GM21360 (cell line): ENCODE data around the gene POLR2F.
A peak's percentile ranks its signal among the peaks of the same experiment; 100 is the strongest.

Source experiments
- ATAC-seq: cut with Tn5 transposase; IDR thresholded peaks from one replicate; pipeline ENCODE4 v1.9.1; 2021; ENCODE audit warnings: mild to moderate bottlenecking, moderate library complexity; ENCODE audit not compliant: unreplicated experiment

Gene POLR2F

DNA sequence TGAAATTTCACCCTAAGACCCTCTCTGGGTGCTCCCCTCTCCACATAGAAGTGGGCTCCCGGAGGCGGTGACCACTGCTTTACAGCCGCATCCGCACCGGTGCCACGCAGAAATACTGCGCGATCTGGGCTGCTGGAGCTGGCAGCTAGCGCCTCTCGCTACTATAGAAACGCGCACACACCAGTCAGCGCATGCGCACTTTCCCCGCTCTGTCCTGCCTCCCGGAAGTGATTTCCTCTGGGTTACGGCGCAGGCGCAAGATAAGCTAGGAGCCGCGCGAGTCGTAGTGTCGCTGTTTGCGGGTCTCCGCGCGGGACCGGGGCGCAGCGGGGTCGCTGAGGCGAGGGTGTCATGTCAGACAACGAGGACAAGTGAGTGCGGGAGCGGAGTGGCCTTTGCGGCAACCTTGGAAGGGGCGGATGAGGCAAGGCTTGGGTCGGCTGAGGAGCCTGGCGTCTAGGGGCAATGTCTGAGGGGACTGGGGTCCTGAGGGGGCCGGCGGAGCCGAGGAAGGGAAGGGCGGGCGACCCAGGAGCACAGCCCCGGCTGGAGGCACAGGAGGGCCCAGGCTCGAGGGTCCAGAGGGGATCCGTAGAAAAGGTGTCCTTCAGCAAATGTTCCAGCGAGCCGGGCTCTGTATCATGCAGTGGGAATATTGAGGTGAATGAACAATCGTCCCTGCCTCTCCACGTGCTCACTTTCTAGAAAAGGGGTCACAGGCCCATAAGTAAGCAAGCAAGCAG lies at the start of gene POLR2F, which contains the start of gene C22orf23:
POLR2F (plus strand) TSS at position 263 of the 743 bp plus-strand sequence; CDS start at position 352, 89 bp downstream.
C22orf23 (minus strand) TSS at position 165 of the 743 bp plus-strand sequence. CDS start 452 bp downstream, outside the sequence.
- peak; percentile 81 for ATAC-seq

DNA sequence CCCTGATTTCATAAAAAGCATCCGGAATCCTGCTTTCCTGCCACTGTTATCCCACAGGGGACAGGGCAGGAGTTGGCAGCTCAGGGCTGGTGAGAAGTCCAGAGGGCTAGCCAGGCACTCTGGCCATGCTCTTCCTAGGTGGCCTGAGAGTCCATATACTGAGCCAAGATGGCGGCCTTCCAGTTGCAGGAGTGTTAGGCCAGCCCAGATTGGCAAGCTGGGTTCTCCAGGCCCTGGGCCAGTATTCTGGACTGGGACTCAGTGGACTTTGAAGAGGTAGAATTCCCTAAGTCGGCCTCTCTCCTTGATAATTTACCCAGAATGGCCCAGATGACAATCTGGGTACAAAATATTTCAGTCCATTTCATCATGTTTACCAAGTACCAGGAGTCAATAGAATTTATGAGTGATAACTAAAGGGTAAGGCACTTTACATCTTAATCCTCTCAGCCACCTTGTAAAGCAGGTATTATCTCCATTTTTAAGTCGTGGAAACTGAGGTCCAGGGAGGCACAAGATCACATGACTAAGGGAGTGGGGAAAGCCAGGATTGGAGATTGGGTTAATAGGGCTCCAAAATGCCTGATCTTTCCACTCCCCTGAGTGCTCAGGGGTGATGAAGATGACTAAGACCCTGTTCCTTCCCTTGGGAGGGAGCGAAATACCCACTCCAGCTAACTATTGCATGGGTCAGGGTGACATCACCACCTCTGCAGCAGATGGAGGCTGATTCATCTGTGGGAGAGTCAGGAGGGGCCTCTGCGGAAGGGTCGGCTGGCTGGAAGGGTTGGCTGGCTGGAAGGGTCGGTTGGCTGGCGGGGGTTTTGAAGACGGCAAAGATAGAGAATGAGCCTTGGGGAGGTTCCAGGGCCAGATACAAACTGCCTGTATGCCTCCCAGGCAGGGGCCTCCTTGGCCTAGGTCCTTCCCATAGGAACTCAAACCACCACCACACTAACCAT lies 48.6 kb upstream of the POLR2F start:
- ATAC-seq: no peak

DNA sequence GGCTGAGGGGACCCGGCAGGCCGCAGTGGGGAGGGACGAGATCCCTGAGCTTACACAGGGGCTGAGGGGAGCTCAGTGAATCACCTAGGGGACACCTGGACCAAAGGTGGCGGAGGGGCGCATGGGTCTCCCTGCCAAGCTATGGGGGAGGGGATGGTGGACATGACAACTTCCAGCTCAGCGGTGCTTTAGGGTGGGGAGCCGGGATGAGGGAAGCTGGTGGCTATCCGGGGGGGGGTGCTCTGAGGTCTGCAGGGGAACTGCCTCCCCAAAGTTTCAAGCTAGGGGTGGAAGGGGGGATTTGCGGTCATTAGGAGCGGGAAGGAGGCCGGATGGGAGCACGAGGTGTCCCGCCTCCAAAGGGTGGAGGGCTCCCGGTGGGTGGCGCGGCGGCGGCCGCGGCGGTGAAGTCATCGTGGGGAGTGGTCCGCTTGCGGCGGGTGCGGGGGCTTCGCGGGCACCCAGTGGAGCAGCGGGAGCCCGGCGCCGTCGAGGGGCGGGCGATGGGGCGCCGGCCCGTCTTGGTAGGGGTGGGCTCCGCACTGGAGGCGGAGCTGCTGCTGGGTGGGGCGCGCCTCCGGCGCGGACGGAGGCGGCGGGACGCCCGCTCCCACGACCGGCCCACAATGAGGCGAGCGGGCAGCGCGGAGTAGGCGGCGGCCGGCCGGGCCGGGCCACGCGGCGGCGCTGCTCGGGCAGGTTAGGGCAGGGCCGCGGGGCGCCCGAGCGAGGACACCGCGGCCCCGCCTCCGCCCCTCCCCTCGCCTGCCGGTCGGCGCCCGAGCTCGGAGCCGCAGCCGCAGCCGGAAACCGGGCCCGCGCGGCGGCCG lies 47.8 kb upstream of the POLR2F start, which contains the start of gene MICALL1:
MICALL1 (plus strand) TSS at position 764 of the 830 bp plus-strand sequence. CDS start 126 bp downstream, outside the sequence.
- peak; percentile 74 for ATAC-seq

DNA sequence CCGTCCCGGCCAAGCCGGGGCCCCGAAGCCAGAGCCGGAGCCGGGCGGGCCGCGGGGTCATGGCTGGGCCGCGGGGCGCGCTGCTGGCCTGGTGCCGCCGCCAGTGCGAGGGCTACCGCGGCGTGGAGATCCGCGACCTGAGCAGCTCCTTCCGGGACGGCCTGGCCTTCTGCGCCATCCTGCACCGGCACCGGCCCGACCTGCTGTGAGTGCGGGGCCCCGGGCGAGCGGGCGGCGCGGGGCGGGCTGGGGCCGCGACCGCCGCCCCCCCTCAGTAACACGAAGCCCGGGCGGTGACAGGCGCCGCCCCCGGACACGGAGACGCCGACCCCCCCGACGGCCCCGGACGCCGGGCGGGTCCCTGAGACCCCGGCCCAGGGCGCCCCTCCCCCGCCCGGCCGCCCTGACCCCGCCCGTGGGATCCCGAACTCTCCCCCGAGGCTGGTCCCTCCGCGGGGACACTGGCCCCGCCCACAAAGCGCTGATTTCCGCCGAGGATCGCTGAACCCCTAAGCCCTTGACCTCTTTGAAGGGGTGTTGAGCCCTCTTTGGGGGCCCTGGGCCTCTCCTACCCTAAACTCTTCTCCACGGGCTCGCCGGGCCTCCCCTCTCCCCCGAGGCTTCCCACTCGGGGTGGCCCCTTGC lies 47.0 kb upstream of the POLR2F start:
- no peak for ATAC-seq

DNA sequence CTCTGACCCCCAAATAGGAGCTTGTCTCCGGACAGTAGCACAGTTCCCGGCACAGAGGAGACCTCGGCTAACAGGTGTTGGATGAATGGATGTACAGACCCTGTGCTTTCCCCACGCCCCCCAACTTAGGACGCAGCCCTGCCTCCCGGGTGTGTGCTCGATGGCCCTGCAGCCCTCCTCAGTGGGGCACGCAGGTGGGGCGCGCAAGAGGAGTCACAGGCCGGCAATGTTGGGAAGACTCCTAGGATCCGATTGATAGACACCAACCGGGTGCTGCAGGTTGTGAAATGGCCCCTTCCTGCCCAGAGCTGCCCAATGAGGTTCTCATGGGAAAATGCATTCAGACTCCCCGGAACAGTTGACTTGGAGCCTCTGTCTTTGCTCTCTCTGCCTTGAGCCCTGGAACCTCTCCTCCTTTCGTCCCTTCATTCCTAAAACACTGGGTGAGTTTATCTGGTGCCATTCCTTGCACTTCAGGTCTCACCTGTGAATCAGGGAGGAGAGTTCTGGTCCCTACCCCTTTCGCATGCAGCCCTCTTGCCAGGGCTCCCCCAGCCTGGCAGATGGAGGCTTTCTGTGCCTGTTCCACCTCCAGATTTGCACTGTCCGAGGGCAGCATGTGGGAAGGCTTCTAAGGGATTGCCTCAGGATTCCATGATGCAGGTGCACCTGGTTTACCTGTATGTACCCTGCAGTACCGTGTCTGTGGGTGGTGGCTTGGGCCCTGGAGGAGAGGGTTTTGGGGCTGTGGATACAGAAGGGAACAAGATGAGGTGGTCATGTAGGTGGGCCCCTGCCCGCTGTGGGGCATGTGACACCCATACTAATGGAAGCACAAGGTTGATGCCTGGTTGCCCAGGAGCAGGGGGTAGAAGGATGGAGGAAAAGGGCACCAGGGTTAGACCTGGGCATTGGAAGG lies 46.2 kb upstream of the POLR2F start:
- ATAC-seq: no peak

DNA sequence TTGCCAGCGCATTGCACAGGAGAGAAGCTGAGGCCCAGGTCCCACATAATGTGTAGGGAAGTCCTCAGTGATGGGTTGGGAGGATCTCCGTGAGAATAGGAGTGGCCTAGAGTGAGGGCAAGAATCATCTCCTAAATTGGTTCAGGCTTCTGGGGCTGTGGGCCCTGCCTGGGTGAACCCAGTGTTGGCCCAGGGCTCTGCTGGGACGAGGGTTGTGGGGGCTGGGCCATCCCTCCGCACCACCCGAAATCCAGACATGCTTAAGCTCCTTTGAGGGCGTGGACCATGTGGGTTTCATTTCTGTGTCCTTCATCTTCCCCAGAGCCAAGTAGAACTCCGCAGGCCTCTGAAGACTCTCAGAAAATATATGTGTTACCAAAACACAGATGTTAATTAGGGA lies 43.7 kb upstream of the POLR2F start:
- no peak for ATAC-seq

DNA sequence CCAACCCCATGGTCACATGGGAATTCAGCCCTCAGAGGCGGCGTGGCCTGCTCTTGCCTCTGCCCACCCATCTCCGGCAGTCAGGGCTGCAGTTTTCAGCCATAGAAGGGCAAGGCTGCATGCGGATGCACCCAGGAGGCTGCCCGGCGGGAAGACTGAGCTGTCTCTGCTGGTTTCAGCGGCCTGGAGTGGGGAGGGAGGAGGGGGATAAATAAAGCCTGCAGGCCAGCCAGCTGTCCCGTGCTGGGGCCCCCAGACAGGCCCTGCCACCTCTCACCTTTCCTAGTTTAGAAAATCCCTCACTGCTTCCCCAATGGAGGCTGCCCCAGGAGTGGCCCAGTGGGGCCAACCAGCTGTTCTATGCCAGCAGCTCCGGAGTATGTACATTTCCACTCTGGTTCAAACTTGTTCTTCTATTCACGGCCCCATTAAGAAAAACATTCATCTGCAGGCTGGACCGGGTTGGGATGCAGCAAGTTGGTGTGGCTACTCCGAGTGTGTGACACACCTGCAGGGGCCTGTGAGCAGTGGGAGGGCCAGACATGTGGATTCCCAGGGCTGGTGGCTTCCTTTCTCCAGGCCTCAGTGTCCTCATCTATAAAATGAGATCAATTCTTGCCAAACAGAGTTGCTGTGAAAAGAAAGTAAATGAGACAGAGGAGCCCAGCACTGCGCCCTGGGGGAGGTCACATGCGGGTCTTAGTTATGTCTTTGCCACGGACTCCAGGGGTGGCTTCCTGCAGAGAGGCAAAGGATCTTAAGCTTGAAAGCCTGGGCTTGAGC lies 42.4 kb upstream of the POLR2F start:
- ATAC-seq: no peak

DNA sequence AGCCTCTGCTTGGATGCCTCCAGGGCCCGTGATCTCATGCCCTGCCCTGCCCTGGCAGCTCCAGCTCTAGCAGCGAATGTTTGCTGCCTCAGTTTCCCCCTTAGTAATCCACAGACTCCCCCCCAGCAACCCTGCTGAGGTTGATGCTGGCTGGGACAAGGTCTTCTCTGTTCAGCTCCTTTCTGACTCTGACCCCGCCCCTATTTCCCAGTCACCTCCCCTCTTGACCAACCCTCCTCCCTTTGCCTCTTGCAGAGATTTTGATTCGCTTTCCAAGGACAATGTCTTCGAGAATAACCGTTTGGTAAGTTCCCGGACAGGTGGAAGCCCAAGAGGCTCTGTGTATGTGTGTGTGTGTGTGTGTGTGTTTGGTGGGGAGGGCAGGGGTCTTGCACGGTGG lies 41.8 kb upstream of the POLR2F start:
- ATAC-seq: no peak

DNA sequence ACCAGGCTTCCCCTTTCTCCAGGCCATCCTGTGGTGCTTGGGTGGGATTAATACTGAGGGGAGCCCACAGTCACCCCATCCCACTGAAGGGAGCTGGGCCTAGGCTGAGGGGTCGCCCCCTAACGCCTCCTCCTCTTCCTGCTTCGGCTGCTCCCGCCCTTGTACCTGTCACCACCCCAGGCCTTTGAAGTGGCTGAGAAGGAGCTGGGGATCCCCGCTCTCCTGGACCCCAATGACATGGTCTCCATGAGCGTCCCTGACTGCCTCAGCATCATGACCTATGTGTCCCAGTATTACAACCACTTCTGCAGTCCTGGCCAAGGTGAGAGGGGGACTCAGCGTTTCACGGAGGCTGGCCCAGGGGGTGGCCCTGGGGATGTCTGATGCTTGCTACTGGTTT lies 41.3 kb upstream of the POLR2F start:
- no peak for ATAC-seq

DNA sequence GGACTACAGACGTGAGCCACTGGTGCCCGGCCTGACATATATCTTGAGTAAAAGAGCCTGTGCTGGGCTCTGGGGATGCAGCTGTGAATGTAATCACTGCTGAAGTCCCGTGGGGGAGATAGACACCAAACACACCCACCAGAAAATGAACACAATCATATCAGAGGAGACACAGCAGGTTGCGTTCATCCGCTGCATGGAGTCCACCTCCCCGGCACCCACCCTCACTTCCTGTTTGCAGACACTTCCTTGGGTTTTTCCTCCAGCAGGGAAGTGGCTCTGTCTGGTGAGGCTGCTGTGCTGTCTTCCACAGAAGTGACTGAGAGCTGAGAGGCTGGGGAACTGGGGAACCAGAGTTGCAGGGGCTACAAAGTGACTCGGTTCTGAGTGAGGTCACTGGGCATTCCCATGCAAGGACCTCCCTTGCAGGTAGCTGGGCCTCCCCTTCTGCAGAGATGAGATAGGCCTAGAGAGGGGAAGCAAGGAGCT lies 40.2 kb upstream of the POLR2F start:
- no peak for ATAC-seq

DNA sequence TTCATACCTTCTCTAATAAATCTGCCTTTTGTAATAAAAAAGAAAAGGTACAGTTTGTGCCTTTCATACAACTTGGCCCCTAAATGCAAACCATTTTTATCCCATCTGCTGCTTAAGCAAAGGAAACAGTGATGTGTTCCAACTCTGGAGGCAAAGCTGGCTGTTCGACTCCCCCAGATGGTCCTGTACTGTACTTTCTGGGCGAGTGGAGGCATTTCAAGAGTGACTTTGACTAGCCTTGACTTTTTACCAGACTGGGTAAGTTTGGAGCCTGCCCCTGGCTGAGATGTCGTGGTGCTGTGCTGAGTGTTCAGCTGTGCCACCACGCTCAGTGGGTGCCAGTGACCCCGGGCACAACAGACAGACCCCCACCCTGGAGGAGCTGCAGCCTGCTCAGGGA lies 37.2 kb upstream of the POLR2F start:
- no peak for ATAC-seq

DNA sequence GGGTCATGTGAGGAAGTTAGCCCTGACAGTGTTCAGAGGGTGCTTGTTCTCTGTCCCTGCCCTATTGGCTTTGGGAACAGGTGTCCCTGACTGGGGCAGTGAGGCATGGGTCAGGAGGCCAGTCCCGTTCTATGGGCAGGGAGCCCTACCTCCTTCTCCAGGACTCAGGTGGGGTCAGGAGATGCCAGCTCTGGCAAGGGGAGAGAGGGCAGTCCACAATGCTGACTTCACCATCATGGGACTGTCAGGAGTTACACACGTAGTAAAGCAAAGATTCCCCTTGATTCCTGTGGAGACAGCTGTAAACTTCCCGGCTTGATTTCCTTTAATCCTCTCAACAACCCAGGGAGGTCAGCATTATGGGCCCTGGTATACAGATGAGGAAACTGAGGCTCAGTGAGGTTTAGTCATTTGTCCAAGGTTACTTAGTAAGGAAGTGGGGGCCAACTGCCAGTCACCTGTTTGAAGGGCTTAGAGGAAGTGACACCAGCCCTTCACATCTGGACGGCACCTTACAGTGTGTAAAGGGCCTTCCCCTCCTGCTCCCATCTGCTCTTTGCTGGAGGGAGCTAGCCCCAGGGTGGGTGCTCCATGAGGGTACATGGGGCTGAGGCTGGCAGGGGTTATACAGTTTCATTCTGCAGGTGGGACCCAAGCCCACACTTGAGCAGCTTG lies 35.5 kb upstream of the POLR2F start:
- no peak for ATAC-seq

DNA sequence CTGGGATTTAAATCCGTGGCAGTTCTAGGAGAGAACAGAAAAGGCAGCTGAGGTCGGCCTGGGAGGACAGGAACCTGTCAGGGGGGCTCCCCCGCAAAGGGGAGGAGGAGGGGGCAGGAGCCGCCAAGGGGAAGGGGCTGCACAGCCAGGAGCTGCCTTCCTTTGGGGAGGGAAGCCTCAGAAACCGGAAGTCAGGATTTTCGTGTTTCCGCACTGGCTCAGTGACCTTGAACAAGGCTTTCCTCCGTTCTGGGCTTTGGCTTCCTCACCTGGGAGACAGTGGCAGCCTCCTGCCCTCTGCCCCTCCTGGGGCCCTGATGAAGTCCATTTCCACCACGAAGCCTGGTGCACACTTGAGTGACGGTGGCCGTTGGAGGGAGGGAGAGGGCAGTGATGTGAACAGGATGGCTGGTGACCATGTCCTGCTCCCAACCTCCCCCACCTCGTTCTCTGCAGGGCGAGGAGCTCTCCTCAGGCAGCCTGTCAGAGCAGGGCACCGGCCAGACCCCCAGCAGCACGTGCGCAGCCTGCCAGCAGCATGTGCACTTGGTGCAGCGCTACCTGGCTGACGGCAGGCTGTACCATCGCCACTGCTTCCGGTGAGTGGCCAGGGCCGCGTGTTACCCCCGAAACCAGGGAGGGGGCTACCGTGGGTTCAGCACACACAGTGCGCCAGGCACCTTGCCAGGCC lies 34.8 kb upstream of the POLR2F start:
- no peak for ATAC-seq

DNA sequence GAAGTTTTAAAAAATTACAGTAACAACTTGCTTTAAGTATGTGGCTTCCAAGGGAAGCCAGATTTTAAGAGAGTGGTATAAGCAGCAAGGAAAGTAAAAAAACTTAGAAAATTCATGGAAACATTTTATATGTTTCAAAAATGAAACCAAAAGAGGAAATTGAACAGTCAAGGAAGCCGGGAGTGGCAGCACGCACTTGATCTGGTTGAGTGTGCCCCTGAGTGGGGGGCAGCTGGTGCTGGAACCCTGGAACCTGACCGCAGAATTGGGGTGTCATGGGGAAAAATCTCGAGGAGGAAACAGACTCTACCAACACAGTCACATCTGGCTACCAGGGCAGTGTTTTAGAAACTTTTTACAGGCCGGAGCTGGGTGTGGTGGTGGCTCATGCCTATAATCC lies 33.4 kb upstream of the POLR2F start:
- no peak for ATAC-seq

DNA sequence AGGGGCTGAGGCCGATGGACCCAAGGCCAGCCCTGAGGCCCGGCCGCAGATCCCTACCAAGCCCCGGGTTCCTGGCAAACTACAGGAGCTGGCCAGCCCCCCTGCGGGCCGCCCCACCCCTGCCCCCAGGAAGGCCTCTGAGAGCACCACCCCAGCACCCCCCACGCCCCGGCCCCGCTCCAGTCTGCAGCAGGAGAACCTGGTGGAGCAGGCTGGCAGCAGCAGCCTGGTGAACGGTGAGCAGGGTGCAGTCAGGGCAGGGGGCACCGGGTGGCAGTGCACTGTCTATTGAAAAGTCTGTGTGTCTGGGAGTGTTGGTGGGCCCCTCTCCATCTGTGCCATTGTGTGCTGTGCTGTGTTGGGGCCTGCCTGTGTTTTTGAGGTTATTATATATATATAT lies 31.3 kb upstream of the POLR2F start:
- ATAC-seq: no peak

DNA sequence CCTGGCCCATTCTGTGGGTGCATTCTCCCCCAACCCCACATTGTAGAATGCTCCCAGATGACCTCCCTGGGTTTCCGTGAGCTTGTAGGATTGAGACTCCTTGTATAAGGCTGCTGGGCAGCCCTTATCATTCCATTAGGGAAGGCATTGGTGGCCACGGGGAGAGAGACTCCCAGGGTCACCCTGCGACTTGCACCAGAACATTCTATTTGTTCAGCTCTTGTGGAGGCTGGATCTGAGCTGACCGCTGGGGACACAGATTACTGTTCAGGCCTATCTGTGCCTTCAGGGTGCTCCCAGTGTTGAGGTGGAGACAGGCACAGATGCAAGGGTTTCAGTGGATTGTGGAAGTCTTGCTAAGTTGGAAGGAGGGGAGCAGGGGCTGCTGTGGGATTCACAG lies 29.6 kb upstream of the POLR2F start:
- ATAC-seq: no peak

DNA sequence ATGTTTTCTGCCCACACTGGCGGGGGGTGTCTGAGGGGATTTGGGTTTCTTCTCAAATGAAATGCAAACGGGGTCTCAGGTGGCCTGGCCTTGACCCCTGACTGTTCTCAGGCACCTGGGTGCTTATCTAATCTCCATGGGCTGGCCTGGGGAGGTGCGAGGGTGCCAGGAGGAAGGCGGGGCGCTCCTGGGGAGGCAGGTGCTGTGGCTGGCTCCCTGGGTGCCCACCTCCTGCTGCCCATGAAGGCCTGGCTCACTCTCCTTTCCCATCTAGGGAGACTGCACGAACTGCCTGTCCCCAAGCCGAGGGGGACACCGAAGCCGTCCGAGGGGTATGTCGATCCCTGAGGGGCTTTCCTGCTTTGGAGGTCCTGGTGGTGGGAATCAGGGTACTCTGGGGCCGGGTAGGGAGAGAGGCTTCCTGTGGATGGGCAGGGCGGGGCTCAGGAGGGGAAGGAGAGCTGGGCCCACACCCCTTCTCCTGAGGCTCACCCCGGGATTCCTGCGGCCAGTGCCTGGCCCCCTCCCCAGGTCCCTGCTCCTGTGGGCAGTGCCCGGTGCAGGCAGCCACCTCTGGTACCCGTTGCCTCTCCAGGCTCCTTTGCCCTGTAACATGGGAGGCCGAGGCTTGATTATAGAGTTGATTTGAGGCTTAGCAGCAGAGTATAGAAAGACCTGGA lies 29.0 kb upstream of the POLR2F start:
- no peak for ATAC-seq
